ENCODE measurements around the gene ZNF441. TPM values are rescaled to one million over a fixed set of nuclear protein-coding genes. Genes with fewer than 3 reads are reported as not detected.
A peak's percentile ranks its signal among the peaks of the same experiment; 100 is the strongest.

ZNF441 gene
- total RNA-seq (10 to 100 TPM in 2 of 9 donors, 1 to 10 TPM in 7; 2.8 to 14.2 (median 7.7) TPM), polyA plus RNA-seq (1 to 10 TPM; 4.4 to 9.7 (median 6.5) TPM)
- long read RNA-seq, donor 1, result 0 reads
- long read RNA-seq, donor 2, result 0 reads
- long read RNA-seq, donor 3, full-length matches to known transcripts, result 2 of 2 reads
- long read RNA-seq, donor 3, partial matches to known transcripts, result 0 of 2 reads
- long read RNA-seq, donor 3, other reads (novel, unspliced or antisense), result 0 of 2 reads
- long read RNA-seq, donor 4, partial matches to known transcripts, result 0 of 1 reads
- long read RNA-seq, donor 4, other reads (novel, unspliced or antisense), result 1 of 1 reads
- long read RNA-seq, donor 5, full-length matches to known transcripts, result 7 of 8 reads
- long read RNA-seq, donor 5, partial matches to known transcripts, result 0 of 8 reads
- long read RNA-seq, donor 5, other reads (novel, unspliced or antisense), result 1 of 8 reads
- long read RNA-seq, donor 6, full-length matches to known transcripts, result 2 of 2 reads
- long read RNA-seq, donor 6, partial matches to known transcripts, result 0 of 2 reads
- long read RNA-seq, donor 6, other reads (novel, unspliced or antisense), result 0 of 2 reads
- long read RNA-seq, donor 7, full-length matches to known transcripts, result 1 of 1 reads
- long read RNA-seq, donor 7, partial matches to known transcripts, result 0 of 1 reads
- long read RNA-seq, donor 7, other reads (novel, unspliced or antisense), result 0 of 1 reads
- long read RNA-seq, donor 8, full-length matches to known transcripts, result 5 of 5 reads
- long read RNA-seq, donor 8, partial matches to known transcripts, result 0 of 5 reads
- long read RNA-seq, donor 8, other reads (novel, unspliced or antisense), result 0 of 5 reads
- long read RNA-seq, donor 9, full-length matches to known transcripts, result 1 of 1 reads
- long read RNA-seq, donor 9, partial matches to known transcripts, result 0 of 1 reads
- long read RNA-seq, donor 9, other reads (novel, unspliced or antisense), result 0 of 1 reads
- long read RNA-seq, donor 10, full-length matches to known transcripts, result 2 of 2 reads
- long read RNA-seq, donor 10, partial matches to known transcripts, result 0 of 2 reads
- long read RNA-seq, donor 10, other reads (novel, unspliced or antisense), result 0 of 2 reads

DNA sequence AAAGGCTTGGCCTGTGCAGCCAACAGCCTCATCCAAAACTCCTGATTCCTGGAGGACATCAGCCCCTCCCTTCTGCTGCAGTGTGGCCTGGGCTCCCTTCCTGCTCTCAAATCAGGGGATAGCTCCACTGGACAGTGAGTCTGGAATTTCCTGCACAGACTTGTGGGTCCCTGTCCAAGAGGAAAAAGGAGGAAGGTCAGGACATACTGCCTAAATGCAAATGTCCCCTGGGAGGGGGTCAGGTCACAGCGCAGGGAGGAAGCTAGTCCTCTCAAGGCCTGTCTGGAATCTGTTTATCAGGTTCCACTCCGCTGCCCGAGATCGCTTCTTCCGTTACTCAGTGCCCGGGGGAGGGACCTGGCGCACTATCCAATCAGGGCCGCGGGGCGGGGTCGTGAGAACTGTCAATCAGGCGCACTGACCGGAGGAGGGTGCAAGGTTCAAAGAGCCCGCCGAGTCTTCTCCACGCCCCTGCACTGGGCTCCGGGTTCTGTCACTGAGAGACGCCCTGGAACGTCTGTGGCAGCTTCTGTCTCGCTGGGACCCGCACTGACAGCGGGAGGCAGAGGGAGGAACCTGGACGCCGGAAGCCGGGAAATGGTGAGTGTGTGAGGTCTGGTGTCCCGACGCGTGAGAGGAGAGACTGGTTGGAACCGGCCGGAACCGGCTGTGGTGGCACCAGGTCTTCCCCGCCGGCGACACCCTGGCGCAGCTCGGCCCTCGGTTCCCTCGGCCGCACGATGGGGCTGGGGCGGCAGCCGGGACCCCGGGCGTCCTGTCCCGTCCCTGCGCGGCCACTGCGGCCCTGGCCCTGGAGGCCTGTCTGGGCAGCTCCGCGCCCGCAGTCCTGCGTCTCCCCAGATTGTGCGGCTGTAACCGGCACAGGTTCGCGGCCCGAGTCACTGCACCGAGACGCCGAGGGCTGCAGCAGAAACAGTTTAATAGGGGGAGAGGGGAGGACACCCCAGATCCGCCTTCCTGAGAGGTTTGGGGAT, at the start of gene ZNF441:
ZNF441 (plus strand) TSS at position 404 of the 995 bp plus-strand sequence; CDS start at position 598, 194 bp downstream.
- peak; percentile 98 to 99 (median 99) for DNase-seq
- H3K27me3 ChIP-seq, result no peaks in the 10 kb centered on the region
- intact Hi-C loops (cut with DNase I), result no loop called here
- no peaks in the 10 kb centered on the region for H3K36me3 ChIP-seq (replicated peaks in 1 of 2)
- WGBS, 4 donors, result 0% methylated on average over 17 to 61 of the region's 61 CpGs
- H3K4me1 ChIP-seq (replicated peaks in 1 of 2), result peaks cover 0 to 14% of the 10 kb centered on the region in 2 donors
- H3K4me3 ChIP-seq, result peak within 1 kb of the TSS in 3 of 4 donors; percentile 22 to 87 (median 71)
- H3K9me3 ChIP-seq (replicated peaks in 1 of 3), result no peaks in the 10 kb centered on the region
- TF ChIP-seq, protein P1, sequence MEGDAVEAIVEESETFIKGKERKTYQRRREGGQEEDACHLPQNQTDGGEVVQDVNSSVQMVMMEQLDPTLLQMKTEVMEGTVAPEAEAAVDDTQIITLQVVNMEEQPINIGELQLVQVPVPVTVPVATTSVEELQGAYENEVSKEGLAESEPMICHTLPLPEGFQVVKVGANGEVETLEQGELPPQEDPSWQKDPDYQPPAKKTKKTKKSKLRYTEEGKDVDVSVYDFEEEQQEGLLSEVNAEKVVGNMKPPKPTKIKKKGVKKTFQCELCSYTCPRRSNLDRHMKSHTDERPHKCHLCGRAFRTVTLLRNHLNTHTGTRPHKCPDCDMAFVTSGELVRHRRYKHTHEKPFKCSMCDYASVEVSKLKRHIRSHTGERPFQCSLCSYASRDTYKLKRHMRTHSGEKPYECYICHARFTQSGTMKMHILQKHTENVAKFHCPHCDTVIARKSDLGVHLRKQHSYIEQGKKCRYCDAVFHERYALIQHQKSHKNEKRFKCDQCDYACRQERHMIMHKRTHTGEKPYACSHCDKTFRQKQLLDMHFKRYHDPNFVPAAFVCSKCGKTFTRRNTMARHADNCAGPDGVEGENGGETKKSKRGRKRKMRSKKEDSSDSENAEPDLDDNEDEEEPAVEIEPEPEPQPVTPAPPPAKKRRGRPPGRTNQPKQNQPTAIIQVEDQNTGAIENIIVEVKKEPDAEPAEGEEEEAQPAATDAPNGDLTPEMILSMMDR (IDR thresholded peaks at IDR 0.05), result peak in 1 of 6 experiments; percentile 4
- peak; percentile 41 to 90 for TF ChIP-seq POLR2A (IDR thresholded peaks at IDR 0.05)
- H3K27ac ChIP-seq, result peak within 1 kb of the TSS; percentile 71 to 97 (median 95)

DNA sequence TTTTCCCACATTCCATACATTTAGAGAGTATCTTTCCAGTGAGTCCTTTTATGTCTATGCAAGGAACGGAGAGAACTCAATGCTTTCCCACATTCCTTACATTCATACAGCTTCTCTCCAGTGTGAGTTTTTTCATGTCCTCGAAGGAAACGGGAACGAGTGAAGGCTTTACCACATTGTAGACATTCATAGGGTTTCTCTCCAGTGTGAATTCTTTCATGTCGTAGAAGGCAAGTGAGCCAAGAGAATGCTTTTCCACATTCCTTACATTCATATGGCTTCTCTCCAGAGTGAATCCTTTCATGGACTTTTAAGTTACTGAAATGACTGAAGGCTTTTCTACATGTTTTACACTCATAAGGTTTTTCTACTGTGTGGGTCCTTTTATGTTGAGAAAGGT, 45.1 kb upstream of the ZNF441 start:
- DNase-seq, result no peak
- Histone ChIP-seq H3K4me1 (replicated peaks in 1 of 2) (no peaks in the 10 kb centered on the region), H3K9me3 (replicated peaks in 1 of 3) (peaks cover 0 to 20% (median 0%) of the 10 kb centered on the region in 3 donors), H3K27ac (no peak overlapping the region), H3K4me3 (peak overlapping the region in 1 of 4 donors; percentile 25), H3K27me3 (no peaks in the 10 kb centered on the region), H3K36me3 (replicated peaks in 1 of 2) (peaks cover 0 to 19% of the 10 kb centered on the region in 2 donors)
- 87 to 97% (median 94%) methylated on average over 5 of the region's 5 CpGs for WGBS, 4 donors
- no peak for TF ChIP-seq POLR2A (IDR thresholded peaks at IDR 0.05)
- TF ChIP-seq, protein P1 (IDR thresholded peaks at IDR 0.05), result no peak
- intact Hi-C loops (cut with DNase I), result no loop called here

DNA sequence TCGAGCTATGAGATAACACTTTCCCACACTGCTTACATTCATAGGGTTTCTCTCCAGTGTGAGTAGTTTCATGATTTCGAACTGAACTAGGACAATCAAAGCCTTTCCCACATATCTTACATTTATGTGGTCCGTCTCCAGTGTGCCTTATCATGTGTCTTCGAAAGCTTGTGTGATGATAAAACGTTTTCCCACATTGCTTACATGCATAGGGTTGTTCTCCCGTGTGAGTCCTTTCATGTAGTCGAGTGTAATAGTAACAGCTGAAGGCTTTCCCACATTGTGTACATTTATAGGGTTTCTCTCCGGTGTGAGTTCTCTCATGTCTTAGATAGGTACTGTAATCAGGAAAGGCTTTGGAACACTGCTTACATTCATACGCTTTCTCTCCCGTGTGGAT, 44.4 kb upstream of the ZNF441 start:
- no peaks in the 10 kb centered on the region for H3K27me3 ChIP-seq
- intact Hi-C loops (cut with DNase I), result no loop called here
- peaks cover 0 to 20% (median 0%) of the 10 kb centered on the region in 3 donors for H3K9me3 ChIP-seq (replicated peaks in 1 of 3)
- H3K27ac ChIP-seq, result no peak overlapping the region
- no peak for DNase-seq
- no peaks in the 10 kb centered on the region for H3K4me1 ChIP-seq (replicated peaks in 1 of 2)
- peak overlapping the region in 1 of 4 donors; percentile 25 for H3K4me3 ChIP-seq
- peaks cover 0 to 19% of the 10 kb centered on the region in 2 donors for H3K36me3 ChIP-seq (replicated peaks in 1 of 2)
- 95 to 97% (median 95%) methylated on average over 10 of the region's 10 CpGs for WGBS, 4 donors
- TF ChIP-seq, protein P1 (IDR thresholded peaks at IDR 0.05), result no peak
- no peak for TF ChIP-seq POLR2A (IDR thresholded peaks at IDR 0.05)

All from adrenal gland (tissue), 19 donors.